ENCODE results near the gene ALDH3A1.

Gene ALDH3A1

DNA sequence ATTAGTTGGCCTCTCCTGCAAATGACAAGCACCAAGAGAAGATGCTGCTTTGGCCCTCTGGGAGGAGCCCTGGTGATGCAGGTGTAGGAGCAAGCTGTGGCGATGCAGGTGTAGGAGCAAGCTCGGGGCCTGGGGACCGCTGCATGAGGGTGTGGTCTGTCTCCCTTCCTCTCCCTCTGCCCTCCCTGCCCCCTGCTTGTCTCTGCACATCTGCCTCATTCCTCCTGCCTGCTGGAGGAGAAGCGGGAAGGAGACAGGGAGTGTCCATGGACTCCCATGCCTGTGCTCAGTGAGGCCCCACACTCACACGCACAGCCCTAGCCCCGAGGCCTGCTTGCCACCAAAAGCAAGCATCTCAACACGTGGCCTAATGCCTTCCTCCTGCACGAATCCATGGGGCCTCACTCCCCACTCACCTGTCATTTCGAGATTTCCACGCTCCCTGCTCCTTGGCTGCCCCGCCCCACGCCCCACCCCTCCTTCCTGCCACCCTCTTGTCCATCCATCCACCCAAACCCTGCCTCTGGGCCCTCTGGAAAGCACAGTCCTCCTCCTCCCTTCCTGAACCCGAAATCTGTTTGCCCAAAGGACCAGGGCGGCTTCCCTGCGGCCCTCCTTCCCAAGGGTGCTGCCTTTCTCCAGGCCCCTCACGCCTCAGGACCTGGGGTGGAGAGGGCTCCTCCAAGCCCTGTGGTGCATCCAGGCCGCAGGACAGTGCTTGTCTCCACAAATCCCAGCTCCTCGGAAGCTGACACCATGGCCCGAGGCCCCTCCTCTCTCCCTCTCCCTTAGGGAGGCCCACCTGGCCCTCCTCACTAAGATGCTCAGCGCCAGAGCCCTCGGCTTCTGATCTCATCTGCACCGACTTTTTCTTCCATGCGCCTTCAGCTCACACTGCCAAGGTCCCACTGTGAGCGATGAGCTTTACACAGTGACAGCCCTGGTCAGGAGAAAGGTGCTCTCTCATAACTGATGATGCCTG lies 11.8 kb upstream of the ALDH3A1 start:
- no peak for DNase-seq

DNA sequence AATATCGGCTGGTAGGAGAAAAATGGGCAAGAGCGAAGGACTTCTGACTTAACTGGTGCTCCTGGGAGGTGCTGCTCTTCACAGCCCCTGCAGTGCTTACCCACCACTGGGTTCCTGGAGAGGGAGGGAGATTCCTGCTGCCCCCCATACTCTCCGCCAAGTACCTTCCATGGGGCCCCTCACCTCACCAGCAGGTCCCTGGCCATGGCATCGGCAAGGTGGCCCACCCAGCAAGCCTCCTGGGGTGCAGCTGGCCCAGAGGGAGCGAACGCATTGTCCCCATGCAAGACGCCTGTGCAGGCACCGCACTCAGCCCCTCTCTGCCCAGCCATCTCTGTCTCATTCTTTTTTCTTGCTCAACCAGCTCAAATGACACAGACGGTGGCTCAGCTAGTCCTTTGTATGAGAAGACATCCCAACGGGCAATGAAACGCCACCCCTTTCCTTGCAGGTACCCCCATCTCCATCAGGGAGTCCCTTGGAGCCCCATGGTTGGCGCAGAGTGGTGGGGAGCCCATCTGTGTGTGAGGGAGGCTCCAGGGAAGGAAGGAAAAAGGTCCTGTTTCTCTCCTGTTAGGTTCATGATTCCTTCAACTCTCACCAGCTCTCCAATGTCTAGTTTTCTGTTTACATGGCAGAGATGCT lies 9.6 kb upstream of the ALDH3A1 start:
- DNase-seq = no peak

DNA sequence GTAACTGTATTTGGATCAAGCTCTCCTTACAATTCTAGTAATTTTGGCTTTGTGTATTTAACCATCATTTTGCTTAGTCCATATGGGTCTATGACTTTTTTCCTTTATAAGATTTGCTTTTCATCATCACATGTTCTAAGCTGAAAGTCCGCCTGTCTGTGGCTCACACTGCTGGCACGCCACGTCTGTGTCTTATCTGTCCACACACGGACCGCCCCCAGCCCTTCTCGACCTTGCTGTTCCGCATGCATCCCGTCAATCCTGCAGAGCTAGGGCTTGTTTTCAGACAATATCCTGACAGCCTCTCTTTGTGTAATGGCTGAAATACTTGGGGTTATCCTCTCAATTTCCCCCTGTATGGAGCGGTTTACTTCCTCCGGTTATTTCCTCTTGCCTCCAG lies 8.4 kb upstream of the ALDH3A1 start:
- DNase-seq = no peak

DNA sequence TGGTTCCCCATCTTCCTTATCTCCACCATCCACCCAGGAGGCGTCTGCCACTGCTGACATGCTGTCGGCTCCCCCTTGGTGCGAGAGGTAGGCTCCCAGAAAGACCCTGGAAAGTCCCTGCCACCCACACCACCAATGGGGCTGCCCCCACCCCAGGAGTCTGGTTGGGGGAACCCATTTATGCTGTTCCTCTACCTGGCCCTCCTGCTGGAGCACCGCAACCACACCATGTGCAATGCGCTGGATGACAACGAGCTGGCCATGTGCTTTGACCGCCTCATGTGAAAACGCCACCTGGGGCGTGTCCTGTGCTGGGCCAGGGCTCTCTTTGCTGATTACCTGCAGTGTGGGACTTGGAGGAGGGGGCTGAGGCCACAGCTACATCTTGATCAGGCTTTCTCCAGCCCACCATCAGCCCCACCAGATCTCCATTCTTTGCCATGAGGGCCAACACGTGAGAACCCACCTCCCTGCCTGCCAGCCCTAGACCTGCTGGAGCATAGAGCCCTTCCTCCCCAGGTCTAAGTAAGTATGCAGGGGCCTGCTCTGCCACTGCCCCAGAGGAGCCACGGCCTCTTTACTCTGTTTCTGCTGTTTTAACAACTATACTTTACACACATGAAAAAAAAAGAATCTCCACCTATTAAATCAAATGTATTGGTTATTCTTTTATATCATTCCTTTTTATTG lies 7.9 kb upstream of the ALDH3A1 start:
- no peak for DNase-seq

DNA sequence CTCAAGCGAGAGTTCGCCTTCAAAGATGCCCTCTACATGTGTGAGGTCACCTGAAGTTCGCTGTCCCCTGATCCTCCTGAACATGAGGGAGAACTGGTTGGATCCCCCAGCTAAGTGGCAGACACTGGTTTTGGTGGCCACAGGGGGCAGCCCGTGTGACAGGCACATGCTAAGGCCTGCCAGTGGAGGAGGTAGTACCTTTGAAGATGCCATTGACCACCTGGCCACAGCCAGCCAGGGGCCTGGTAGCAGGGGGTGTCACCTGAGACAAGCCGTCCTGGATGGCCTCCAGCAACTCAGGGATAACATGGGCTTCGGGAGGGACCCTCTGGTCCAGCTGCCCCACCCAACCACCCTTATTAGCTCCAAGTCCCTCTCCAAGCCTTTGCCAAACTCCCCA lies 7.3 kb upstream of the ALDH3A1 start:
- no peak for DNase-seq

DNA sequence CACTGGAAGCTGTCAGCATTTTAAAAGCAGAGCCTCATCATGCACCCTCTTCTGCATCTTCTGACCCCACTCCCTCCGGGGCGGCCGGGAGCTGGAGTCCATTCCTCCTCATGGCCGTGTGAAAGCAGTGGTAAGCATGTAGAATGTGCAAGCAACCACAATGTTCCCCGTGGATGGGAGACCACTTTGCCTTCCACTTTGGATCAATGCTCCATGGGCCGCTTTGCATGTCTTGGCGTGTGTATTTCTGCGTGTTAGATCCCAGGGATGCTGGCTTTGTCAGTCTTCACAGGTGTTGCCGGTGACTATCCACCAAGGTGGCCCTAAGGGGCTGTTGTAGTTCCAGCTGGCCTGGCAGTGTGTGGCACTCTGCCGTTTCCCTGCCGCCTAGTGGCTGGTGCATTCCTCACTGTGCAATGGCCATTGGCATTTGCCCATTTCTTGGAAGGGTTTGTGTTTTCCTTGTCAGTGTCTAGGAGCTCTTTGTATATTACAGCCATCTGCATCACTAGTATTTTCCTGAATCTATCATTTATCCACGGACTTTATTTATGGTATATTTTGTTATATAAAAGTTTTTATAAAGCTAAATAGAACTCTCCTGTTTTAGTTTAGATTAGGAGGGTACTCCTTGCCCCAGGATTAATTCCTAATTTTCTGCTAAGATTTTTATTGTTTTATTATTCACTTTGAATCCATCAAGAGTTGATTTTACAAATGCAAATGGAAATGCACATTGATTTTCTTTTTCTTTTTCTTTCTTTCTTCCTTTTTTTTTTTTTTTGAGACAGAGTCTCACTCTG lies 5.8 kb upstream of the ALDH3A1 start:
- no peak for DNase-seq

DNA sequence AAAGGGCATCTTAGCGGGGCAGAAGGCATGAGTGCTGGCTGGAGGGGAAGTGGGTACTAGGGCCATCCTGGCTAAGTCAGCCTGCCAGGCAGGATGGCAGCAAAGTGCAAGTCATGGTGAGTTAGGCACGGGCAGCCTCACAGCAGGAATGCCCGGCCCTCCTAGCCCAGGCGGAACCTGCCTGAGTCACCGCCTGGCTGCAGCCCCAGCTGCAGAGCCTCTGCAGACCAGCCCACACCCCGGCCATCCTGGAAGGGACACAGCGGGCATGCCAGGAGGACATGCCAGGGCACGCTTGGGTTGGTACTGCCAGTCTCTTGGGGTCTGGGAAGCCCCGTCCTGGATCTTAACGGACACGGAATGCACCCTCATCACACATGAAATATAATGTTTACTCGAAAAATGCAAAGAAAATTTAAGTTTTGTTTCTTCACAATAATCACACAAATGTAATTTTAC lies 5.0 kb upstream of the ALDH3A1 start:
- DNase-seq = no peak

DNA sequence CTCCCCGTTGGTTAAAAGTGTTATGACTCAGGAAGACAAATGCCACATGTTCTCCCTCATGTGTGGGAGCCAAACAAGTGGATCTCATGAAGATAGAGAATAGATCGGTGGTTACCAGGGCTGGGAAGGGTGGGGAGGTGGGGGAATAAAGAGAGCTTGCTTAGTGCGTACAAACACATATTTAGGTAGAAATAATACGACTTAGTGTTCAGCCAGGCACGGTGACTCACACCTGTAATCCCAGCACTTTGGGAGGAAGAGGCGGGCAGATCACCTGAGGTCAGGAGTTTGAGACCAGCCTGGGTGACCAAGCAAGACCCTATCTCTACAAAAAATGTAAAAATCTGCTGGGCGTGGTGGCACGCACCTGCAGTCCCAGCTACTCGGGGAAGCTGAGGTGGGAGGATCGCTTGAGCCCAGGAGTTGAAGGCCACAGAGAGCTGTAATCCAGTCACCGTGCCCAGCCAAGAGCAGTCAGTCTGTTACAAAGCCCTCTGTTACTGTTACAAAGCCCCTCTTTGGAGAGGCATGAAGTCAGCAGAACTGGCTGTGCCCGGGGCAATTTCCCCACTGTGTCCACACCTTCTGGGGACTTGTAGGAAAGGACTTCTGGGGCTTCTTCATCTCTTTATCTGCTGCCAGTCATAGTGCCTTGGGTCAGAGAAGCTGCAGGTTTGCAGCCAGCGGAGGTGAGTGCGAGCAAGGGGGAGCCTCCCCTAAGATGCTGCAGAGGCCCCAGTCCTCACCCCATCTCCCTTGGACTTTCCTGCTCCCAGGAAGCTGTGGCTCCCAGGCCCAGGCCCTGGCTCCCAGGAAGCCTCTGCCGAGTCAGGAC lies 4.3 kb upstream of the ALDH3A1 start:
- no peak for DNase-seq

DNA sequence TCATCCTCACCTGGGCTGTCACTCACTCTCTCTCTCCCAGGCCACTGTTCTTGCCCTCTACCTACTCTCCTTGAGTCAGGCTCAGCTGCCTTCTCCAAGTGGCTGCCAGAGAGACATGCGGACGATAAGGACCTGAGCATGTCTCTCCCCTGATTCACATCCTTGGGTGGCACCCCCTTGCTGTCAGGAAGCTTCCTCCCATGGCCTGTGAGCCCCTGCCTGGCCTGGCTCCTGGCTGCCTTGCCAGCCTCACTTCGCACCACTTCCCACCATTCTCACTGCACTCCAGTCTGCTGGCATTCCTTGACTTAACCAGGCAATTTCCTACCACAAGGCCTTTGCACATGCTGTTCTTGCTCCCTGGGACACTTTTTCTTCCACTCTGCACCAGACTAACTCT lies 2.7 kb upstream of the ALDH3A1 start:
- DNase-seq = no peak

DNA sequence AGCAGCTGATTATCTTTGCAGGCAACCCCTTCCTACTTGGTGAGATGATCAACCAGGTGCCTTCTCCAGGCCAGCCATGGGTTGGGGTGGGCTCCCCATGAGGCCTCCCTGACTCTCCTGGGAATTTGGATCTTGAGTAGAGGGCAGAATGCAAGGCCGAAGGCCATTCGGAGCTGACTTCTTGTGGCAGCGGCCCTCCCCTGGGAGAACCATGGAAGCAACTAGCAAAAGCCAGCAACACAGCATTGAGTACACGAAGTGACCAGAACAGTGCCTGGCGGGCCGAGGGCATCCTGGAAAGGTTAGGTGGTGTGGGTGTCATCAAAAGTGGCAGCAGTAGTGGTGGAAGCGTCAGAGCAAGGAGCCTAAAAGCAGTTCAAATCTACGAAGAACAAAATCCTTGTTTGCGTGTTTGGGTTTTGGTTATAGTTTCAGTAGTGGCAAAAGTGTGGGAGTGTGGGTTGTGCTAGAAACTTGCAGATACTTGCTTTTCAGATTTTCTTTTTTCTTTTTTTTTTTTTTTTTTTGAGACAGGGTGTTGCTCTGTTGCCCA lies 2.0 kb upstream of the ALDH3A1 start:
- DNase-seq = no peak

DNA sequence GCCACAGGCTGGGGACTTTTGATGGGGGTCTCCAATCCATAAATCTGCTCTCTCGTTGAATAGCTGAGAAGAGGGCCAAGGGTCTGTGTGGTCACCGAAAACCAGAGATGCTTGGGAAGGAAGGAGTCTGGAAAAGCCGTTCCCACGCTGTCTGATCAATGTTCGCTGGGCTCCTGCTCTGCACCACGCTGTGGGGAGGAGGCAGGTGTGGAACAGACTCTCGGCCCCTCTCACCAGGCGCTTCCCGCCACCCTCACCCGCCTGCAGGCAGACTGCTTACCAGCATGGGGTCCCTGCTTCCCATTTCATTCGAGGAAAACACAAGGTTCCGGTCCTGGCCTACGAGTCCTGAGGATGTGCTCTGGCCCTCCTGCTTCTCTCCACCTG lies 702 bp upstream of the ALDH3A1 start:
- no peak for DNase-seq

DNA sequence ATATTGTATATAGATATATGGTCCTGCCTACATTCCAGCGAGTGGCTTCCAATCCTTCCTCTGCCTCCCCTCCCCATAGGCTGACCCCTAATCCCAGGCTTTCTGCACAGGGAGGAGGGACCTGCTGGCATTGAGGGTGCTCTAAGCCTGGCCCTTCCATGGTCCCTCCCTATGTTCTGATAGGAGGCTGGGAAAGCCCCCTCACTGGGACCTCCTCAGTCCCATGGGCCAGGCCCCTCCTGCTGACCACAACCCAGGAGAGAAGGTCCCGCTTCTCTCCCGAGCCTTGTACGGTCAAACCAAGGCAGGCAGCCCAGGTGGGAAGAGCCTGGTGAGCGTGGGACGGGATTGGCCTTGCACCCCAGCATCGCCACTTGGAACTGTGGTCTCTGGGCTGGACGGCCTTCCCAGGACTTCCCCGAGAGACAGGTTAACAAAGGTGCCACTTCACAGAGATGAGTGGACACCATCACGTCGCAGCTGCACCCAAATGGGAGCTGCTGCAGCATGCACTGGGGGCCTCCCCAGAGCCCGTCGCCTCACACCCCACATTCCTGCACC lies 859 bp downstream of the ALDH3A1 start:
- no peak for DNase-seq

DNA sequence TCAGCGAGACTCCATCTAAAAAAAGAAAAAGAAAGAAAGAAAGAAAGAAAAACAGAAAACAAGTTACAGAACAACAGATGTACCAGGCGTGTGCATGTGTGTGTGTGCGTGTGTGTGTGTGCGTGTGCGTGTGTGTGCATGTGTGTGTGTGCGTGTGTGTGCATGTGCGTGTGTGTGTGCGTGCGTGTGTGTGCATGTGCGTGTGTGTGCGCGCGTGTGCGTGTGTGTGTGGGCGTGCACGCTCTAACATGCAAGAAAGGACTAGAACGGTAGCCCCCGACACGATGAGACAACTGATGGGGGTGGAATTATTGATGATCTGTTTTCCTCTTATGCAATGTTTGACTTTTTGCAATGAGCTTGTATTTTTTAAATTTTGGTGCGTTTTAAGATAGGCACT lies 1.6 kb downstream of the ALDH3A1 start:
- no peak for DNase-seq

DNA sequence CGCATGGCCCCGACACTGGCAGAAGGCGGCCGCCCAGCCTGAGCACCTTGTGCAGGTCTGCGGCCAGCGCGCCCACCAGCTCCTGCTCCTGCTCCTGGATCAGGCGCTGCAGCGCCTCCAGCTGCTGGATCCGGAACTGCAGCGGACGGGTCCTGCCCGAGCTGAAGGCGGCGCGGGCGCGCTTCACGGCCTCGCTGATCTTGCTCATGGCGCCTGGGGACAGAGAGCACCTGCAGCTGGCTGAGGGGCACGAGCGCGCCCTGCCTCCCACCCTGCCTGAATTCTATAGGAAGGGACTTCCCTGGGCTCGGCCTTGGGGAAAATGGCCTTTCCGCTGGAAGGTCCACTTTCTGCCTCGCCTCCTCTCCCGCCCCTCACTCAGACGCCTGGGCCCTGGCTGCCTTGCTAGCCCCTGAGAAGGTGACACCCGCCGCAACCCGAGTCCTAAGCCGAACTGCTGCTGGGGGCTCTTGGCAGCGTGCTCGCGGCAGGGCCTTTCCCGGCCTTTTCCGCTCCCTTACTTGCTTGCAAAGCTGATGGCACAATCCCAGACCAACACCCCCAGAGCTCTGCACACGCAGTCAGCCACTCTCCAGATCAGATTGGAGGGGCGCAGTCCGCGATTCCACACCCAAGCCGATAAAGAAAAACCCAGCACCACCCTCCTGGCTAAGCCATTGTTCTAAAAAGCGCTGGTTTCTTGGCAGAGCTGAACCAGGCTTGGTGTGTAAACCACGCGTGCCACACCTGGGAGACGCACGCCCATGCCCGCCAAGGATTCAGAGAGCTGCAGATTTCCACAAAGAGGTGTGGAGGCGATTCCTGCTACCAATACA lies 3.0 kb downstream of the ALDH3A1 start:
- DNase-seq = peak; percentile 78

DNA sequence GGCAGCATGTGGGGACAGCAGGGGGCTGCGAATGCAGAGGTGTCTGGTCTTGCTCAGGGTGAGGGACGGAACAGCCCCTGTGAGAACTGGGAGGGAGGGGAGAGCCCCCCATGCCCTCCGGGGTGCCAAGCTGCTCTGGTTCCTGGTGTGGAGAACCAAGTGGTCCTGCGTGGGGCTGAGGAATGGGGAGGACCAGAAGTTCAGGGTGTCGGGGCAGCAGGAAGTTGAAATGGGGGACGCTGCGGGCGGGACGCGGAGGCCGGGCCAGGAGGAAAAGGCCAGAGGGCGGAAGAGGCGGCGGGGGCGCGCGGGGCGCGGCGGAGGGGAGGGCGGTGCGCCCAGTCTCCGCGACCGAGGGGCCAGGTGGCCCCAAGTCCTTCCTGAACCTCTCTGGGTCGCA lies 3.6 kb downstream of the ALDH3A1 start:
- no peak for DNase-seq

DNA sequence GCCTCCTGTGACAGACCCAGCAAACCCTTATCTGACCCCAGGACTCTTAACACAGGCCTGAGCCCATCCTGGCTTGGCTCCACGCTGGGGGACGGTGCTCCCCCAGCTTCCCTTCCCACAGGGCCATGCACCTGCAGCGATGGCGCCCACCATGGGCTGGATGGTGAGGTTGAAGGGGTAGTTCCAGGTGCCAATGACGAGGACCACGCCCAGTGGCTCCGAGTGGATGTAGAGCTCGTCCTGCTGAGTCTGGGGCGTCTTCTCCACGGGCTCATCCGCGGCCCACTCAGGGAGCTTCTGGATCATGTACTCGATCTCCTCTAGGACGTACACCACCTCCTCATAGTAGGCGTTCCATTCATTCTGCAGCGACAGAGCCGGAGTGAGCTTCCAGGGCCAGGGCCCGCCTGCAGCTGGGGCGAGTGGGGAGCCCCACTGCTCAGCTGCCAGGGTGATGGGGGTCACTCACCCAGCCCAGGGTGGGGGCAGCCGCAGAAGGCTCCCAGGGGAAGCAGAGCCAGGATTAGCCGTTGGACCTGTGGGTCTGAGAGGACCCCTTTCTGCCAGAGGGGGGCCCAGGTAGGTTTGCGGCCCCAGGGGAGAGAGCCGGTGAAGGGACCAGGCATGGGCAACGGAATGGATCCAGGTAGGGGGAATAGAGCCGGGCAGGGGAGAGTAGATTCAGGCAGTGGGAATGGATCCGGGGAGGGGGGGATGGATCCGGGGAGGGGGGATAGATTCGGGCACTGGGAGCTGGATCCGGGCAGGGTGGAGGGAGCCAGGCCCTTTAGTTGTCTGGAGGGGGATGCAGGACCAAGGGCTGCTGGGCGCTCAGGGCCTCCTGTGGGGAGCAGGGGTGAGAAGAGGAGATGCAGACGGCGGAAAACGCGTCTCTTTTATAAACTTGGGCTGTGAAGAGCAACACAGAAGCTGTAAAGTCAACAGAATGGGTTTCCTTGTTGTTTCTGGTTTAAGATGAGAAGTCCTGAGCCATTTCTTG lies 4.7 kb downstream of the ALDH3A1 start:
- no peak for DNase-seq

DNA sequence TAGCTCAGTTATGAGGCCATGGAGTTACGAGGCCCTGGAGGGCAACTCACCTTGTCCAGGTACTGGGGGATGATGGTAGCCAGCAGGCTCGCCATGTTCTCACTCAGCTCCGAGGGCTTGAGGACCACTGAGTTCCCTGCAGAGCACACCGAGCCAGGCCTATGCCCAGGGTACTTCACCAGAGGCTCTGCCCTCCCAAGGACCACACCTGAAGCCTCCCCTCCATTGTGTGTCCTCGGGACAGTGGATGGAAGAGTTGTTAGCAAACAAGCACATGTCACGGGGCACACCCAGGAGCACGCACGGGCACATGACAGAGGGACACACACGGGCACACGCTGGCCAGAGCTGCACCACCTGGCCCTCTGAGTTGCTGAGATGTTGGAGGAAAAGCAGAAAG lies 5.6 kb downstream of the ALDH3A1 start:
- no peak for DNase-seq

DNA sequence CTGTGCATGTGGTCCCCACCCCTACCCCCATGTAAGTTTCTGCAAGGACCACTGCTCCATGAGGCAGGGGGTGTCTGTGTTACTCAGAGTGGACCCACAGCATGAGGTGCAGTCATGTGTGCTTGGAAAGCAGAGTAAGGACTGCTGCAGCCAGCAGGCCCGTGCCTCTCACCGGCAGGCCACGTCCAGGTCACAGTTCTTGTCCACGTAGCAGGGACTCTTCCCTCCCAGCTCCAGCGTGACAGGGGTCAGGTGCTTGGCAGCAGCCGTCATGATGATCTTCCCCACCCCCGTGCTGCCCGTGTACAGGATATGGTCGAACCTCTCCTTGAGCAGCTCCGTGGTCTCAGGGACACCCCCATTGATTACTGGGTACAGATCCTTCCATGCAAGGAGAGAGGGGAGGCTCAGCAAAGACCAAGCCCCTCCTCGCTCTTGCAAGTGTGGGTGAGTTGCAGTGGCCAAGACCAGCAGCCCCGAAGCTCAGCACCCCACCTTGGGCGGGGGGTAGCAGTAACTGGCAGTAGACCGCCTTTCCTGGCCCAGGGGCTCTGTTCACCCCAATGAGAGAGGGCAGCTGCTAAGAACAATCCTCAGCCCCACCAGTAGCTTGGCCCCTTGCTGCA lies 6.2 kb downstream of the ALDH3A1 start:
- DNase-seq = no peak
